ENCODE data around the gene NDUFAF5. TPM values are rescaled to one million over a fixed set of nuclear protein-coding genes. Genes with fewer than 3 reads are reported as not detected.

NDUFAF5 gene
- total and polyA plus RNA-seq, 2 of the 8 experiments (the other 6 are each of a cell fraction or from before 2014, with no cell fraction given), result 11.8 to 32.3 TPM

DNA sequence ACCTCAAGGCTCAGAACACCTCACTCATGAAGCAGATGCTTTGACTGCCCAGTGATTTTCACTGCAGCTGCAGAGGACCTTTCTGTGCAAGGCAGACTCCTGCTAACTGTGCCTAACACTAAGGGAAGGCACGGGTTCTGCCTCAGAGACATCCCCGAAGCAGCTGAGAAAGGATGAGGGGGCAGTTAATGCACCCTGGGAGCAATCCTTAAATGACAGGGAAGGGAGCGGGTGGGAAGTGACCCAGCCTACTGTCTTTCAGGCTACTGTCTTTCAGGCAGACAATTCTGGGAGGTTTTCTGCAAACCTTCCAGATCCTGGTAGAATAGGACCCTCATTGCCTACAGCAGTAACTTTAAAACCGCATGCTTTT is 55.3 kb downstream of the NDUFAF5 start:
- Histone ChIP-seq H2BK120ac (replicated peaks; ENCODE audit: low read depth, low read length) (no peak overlapping the region), H2AFZ (ENCODE audit: low read length) (no peak overlapping the region), H4K5ac (ENCODE audit: insufficient read length, low read depth, low read length) (no peak overlapping the region), H3K36me3 (ENCODE audit: control insufficient read depth in 2 of 4, insufficient read depth in 4 of 4, low read length in 3 of 4) (no peaks in the 10 kb centered on the region), H3K23me2 (ENCODE audit: low read depth, low read length) (no peaks in the 10 kb centered on the region), H3K9ac (replicated peaks in 1 of 4; ENCODE audit: extremely low read depth in 1 of 4, low read depth in 3 of 4, low read length in 3 of 4) (no peak overlapping the region), H2BK5ac (ENCODE audit: low read depth, low read length) (no peak overlapping the region), H3K4me3 (ENCODE audit: extremely low read depth in 1 of 4, insufficient read depth in 2 of 4, low read depth in 3 of 4, low read length in 4 of 4) (no peak overlapping the region), H3K4me1 (replicated peaks in 1 of 4; ENCODE audit: control insufficient read depth in 3 of 4, insufficient read depth in 4 of 4, low read length in 3 of 4) (no peaks in the 10 kb centered on the region), H2BK12ac (ENCODE audit: low read depth, low read length) (no peak overlapping the region), H2BK15ac (ENCODE audit: low read length) (no peak overlapping the region), H3K79me1 (ENCODE audit: low read depth, low read length) (no peaks in the 10 kb centered on the region), H2BK20ac (ENCODE audit: low read length) (no peak overlapping the region), H3K4ac (replicated peaks; ENCODE audit: insufficient read length, low read depth, low read length) (no peak overlapping the region), H3K23ac (ENCODE audit: insufficient read length) (no peak overlapping the region), H2AK5ac (ENCODE audit: low read depth, low read length) (no peak overlapping the region), H4K20me1 (replicated peaks in 1 of 2; ENCODE audit: control insufficient read depth in 1 of 2, insufficient read depth in 2 of 2, low read length in 2 of 2) (no peaks in the 10 kb centered on the region), H4K8ac (ENCODE audit: extremely low read depth, insufficient read depth, low read length) (no peak overlapping the region), H3K79me2 (ENCODE audit: control insufficient read depth in 1 of 2, insufficient read depth in 2 of 2, low read length in 2 of 2) (no peaks in the 10 kb centered on the region), H4K91ac (replicated peaks; ENCODE audit: insufficient read length, low read length) (no peak overlapping the region), H3K27me3 (replicated peaks in 1 of 4; ENCODE audit: control insufficient read depth in 3 of 4, extremely low read depth in 1 of 4, insufficient read depth in 3 of 4, low read length in 3 of 4) (no peaks in the 10 kb centered on the region), H3K14ac (ENCODE audit: insufficient read length) (no peak overlapping the region), H3K18ac (ENCODE audit: extremely low read depth, low read length) (no peak overlapping the region), H3K4me2 (ENCODE audit: insufficient read depth in 1 of 2, low read depth in 2 of 2, low read length in 2 of 2) (no peak overlapping the region), H3K9me3 (ENCODE audit: insufficient read depth in 2 of 2, low read depth in 1 of 2, low read length in 1 of 2) (no peaks in the 10 kb centered on the region), H3K56ac (replicated peaks; ENCODE audit: insufficient read length, low read depth, low read length) (no peak overlapping the region), H3K27ac (ENCODE audit: low read depth, low read length) (no peak overlapping the region)
- WGBS, 2 experiments (ENCODE audit: extremely low coverage in 1 of 2, insufficient coverage in 1 of 2, insufficient read length in 1 of 2, insufficient replicate concordance in 2 of 2, low coverage in 1 of 2, low lambda C conversion rate in 2 of 2, missing lambda C conversion rate in 1 of 2), result 88% methylated on average over 4 of the region's 4 CpGs; no CpG with 5 or more reads in 1 of the 2 experiments
- POLR2A ChIA-PET (ENCODE audit: partially characterized antibody), result no interaction called here
- no peak for DNase-seq (ENCODE audit: low read depth in 1 of 2, low spot score in 2 of 2)
- CTCF ChIA-PET (ENCODE audit: partially characterized antibody), result interaction anchor here (2.2 to 2.7 kb wide), 2 partner anchors 15 to 21 kb away, joined by 10 to 12 read pairs; no protein-coding TSS in a partner anchor
- FAIRE-seq, result no peak
- TF ChIP-seq SIRT6 (IDR thresholded peaks at IDR 0.05; ENCODE audit: low read length) (no peak), PHF8 (conservative IDR thresholded peaks at IDR 0.05; ENCODE audit: low read depth, low read length) (no peak), POU5F1 (IDR thresholded peaks at IDR 0.05; ENCODE audit: low read depth, low read length) (no peak), RFX5 (IDR thresholded peaks at IDR 0.05; ENCODE audit: borderline replicate concordance, low read depth, low read length) (no peak), TEAD4 (IDR thresholded peaks at IDR 0.05; ENCODE audit: low read depth, low read length) (no peak), CHD1 (IDR thresholded peaks at IDR 0.05; ENCODE audit: low read depth, low read length) (no peak), SRF (IDR thresholded peaks at IDR 0.05; ENCODE audit: low read depth, low read length) (no peak), CEBPB (IDR thresholded peaks at IDR 0.05; ENCODE audit: low read depth, low read length) (no peak), ZNF274 (IDR thresholded peaks at IDR 0.05; ENCODE audit: borderline replicate concordance, extremely low read depth, low read length) (no peak), HDAC6 (IDR thresholded peaks at IDR 0.05; ENCODE audit: low read depth, low read length) (no peak), NANOG (IDR thresholded peaks at IDR 0.05; ENCODE audit: insufficient read depth, low read depth, low read length, poor library complexity, severe bottlenecking) (no peak), EGR1 (IDR thresholded peaks at IDR 0.05; ENCODE audit: borderline replicate concordance, low read depth, low read length) (no peak), EP300 (IDR thresholded peaks at IDR 0.05; ENCODE audit: borderline replicate concordance in 1 of 2, low read depth in 2 of 2, low read length in 2 of 2) (no peak), HDAC2 (IDR thresholded peaks at IDR 0.05; ENCODE audit: borderline replicate concordance in 1 of 2, low read depth in 2 of 2, low read length in 2 of 2) (no peak), NRF1 (IDR thresholded peaks at IDR 0.05; ENCODE audit: low read depth, low read length) (no peak), TCF12 (IDR thresholded peaks at IDR 0.05; ENCODE audit: low read depth, low read length) (no peak)
